NCI-H526 treated with DMSO at 0.1 percent for 48 hours (cell line): ENCODE measurements around the gene RRM1.
A peak's percentile ranks its signal among the peaks of the same experiment; 100 is the strongest.

ENCODE experiments used
- DNase-seq: peaks from one replicate; lab custom pipeline; 2025; lab: John Stamatoyannopoulos, UW

RRM1 gene

DNA sequence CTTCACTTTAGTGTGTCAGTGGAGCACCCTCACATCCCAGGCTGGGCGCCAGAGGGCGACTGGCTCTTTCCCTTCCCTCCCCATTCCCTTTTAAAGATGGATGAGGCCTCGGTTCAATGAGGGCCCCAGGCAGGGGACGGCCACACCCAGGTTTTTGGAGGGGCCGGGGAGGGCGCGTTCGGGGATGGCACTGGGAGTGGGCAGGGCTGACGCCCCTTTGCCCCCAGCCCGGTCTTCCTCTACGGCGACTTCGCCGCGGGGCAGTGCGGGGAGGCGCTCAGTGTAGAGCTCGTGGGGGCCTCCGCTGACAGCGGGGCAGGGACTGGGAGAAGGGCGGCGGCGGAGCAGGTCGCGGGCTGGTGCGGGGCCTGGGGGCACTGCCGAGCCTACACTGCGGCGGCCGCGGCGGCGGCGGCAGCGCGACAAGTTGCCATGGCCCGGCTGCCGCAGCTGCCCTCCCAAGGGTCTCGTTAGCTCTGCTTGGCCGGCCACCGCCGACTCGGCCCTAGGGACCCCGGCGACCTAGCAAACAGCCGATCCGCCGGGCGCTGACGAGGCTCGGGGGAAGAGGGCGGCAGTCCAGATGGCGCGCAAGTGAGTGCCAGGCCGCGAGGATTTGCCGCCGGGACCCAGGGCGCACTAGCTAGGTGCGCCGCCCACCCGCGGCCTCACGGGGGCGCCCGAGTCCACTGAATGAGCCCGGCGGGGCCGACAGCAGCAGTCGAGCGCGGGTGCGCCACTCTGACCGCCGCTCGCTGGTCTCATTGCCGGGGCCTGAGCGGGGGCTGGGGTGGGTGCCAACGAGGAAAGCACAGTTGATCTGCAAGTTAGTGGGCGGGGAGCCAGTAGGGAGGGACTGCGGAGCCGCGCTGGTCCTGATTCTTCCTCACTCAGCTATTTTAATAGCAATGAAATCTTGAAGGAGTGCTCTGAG, 92.7 kb downstream of the RRM1 start:
- DNase-seq: peak; percentile 87
